Activated T-cell treated with anti-CD3 and anti-CD28 coated beads for 24 hours (primary cell): ENCODE data around the gene A4GALT.
A peak's percentile ranks its signal among the peaks of the same experiment; 100 is the strongest.
"Not testable (repeated sequence)": the region's sequence is repeated elsewhere in the genome, so short reads cannot be mapped to it uniquely, and the experiment has no call there.

Experiments
- DNase-seq: peaks from one replicate; pipeline ENCODE4 v3.0.0-alpha.2; 2020; ENCODE audit warnings: low read depth

The A4GALT gene

GRCh38 chr22:42682113-42682851, 38.4 kb downstream of the A4GALT start:
- DNase-seq, result no peak

- no peak for DNase-seq
Measured at GRCh38 chr22:42680648-42681047, 40.0 kb downstream of the A4GALT start.

- no peak for DNase-seq
Measured at GRCh38 chr22:42679691-42680090, 41.0 kb downstream of the A4GALT start.

DNA sequence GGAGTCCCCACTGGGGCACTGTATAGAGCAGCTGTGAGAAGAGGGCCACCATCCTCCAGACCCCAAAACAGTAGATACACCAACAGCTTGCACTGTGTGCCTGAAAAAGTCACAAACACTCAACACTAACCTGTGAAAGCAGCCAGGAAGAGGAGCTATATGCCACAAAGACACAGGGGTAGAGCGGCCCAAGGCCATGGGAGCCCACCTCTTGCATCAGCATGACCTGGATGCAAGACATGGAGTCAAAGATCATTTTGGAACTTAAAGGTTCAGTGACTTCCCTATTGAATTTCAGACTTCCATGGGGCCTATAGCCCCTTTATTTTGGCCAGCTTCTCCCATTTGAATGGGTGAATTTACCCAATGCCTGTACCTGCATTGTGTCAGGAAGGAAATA, 41.8 kb downstream of the A4GALT start:
- DNase-seq, result no peak

DNA sequence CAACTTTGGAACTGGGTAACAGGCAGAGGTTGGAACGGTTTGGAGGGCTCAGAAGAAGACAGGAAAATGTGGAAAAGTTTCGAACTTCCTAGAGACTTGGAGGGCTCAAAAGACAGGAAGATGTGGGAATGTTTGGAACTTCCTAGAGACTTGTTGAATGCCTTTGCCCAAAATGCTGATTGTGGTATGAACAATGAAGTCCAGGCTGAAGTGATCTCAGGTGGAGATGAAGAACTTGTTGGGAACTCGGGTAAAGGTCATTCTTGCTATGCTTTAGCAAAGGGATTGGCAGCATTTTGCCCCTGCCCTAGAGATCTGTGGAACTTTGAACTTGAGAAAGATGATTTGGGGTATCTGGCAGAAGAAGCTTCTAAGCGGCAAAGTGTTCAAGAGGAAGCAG, 42.7 kb downstream of the A4GALT start:
- DNase-seq, result not testable (repeated sequence)

GRCh38 chr22:42676059-42676607, 44.5 kb downstream of the A4GALT start:
- no peak for DNase-seq

- DNase-seq, result no peak
Measured at GRCh38 chr22:42673898-42674401, 46.7 kb downstream of the A4GALT start.

- not testable (repeated sequence) for DNase-seq
Measured at GRCh38 chr22:42673071-42673470, 47.6 kb downstream of the A4GALT start.

DNA sequence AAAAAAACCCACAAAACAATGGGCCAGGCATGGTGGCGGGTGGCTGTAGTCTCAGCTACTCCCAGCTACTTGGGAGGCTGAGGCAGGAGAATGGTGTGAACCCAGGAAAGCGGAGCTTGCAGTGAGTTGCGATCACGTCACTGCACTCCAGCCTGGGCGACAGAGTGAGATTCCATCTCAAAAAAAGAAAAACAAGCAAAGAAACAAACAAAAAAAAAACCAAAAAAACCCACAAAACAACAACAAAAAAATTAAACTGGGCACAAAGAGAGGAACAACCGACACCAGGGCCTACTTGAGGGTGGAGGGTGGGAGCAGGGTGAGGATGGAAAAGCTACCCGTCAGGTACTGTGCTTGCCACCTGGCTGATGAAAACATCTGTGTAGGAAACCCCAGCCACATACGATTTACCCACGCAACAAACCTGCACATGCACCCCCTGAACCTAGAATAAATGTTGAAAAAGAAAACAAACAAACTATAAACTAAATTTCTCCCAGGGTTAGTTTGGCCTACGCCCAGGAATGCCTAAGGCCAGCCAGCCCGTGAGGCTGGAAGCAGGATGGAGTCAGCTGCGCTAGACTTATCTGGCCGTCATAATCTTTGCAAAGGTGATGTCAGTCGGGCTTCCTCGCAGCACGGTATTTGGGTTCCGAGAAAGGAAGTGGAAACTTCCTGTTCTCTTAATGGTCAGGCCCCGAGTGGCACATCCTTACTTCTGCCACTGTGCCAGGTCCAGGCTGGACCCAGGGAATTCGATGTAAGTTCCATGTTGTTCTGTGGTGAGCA, 49.6 kb downstream of the A4GALT start:
- DNase-seq, result no peak

GRCh38 chr22:42670046-42670445, 50.6 kb downstream of the A4GALT start:
- no peak for DNase-seq

GRCh38 chr22:42666393-42666792, 54.3 kb downstream of the A4GALT start:
- not testable (repeated sequence) for DNase-seq

DNA sequence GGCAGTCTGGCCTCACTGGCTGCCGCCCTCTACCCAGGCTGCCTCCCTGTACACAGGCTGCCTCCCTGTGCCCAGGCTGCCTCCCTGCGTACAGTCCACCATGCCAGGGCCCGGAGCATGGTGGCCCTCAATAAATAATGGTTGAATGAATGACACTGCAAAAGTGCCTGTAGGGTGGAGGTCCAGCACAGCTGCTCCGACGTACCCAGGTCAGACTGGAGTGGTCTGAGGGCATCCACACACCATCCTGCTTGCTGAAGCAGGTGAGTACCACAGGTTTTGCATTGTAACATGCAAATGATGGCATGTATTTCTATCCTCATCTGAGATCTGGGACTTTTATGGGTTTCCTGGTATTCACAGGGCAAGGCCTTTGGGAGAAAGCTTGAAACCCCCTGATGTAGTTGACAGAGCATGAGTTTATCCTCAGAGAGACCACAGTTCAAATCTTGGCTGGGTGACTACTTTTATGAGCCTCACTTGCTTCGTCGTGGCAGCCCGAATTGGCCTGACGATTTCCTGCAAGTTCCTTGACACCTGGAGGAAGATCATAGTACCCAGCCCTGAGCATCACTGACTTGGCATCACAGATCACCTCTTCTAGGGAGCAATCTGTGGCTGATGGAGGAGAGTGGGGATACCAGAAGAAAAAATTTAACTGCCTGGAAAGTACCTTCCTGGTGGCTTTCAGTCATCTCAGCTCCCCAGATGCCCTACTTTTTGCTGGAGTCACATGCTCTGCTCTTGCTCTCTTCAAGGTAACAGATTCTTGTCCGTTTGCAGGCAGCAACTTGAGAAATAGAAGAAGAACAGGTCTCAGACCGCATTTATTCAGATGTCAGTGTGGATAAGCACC, 55.5 kb downstream of the A4GALT start:
- DNase-seq, result no peak

GRCh38 chr22:42661985-42662831, 58.5 kb downstream of the A4GALT start:
- DNase-seq, result peak; percentile 68

GRCh38 chr22:42656578-42656977, 64.1 kb downstream of the A4GALT start:
- DNase-seq, result no peak

GRCh38 chr22:42655693-42656092, 65.0 kb downstream of the A4GALT start:
- no peak for DNase-seq

- no peak for DNase-seq
Measured at GRCh38 chr22:42654436-42655073, 66.1 kb downstream of the A4GALT start.

GRCh38 chr22:42653999-42654398, 66.7 kb downstream of the A4GALT start:
- DNase-seq, result no peak

- DNase-seq, result no peak
Measured at GRCh38 chr22:42651134-42651533, 69.5 kb downstream of the A4GALT start.

- peak; percentile 75 for DNase-seq
Measured at GRCh38 chr22:42649246-42650099, 71.2 kb downstream of the A4GALT start, which contains the start of gene CYB5R3. Gene CYB5R3 (minus strand): TSS chr22:42649392. CDS start chr22:42649315, 77 bp downstream.
